OCI-LY3 (cell line): ENCODE data around the gene RNASEL.

ENCODE experiments used
- EZH2phosphoT487 ChIP-seq: fragments of 200-600 bp; shearing (Covaris generic); IDR thresholded peaks from 2 replicates; pipeline ENCODE4 v1.6.1; 2018; ENCODE audit warnings: antibody characterized with exemption, mixed run types, low read depth
- TF ChIP-seq, protein P1 (sequence below): fragments of 200-600, 300-600 bp; sonication (generic); IDR thresholded peaks from 2 replicates; pipeline ENCODE4 v1.5.1; 2014; ENCODE audit warnings: antibody characterized with exemption, low read length, low read depth

DNA sequence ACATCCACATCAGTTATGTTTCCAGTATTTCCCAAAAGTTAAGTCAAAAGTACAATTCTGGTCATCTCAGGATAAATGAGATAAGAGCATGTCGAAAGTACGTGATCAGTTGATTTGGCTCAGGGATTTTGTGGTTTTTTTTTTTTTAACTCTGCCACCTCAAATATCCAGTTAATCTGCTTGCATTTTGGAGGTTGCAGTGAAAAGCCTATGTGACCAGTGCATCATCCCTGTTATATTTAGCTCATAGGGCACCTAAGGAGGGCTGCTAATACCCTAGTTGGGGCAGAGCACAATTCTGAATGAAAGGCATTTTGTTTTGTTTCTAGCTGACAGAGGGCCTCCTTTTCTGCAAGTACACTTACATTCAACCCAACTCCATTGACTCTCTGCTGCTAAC is 46.8 kb upstream of the RNASEL start:
- TF ChIP-seq, protein P1, sequence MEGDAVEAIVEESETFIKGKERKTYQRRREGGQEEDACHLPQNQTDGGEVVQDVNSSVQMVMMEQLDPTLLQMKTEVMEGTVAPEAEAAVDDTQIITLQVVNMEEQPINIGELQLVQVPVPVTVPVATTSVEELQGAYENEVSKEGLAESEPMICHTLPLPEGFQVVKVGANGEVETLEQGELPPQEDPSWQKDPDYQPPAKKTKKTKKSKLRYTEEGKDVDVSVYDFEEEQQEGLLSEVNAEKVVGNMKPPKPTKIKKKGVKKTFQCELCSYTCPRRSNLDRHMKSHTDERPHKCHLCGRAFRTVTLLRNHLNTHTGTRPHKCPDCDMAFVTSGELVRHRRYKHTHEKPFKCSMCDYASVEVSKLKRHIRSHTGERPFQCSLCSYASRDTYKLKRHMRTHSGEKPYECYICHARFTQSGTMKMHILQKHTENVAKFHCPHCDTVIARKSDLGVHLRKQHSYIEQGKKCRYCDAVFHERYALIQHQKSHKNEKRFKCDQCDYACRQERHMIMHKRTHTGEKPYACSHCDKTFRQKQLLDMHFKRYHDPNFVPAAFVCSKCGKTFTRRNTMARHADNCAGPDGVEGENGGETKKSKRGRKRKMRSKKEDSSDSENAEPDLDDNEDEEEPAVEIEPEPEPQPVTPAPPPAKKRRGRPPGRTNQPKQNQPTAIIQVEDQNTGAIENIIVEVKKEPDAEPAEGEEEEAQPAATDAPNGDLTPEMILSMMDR: no peak
- no peak for TF ChIP-seq EZH2phosphoT487
